Lower leg skin (tissue), 3 donors: Measurements from ENCODE around the gene GABRD.

ENCODE experiments used
- POLR2A ChIP-seq, 2 donors: fragments of 450-650 bp; IDR thresholded peaks; one replicate each; pipeline ENCODE4 v1.6.1; 2016 to 2017; ENCODE audit warnings: antibody characterized with exemption in 2 of 2, mild to moderate bottlenecking in 1 of 2, moderate library complexity in 1 of 2
- TF ChIP-seq, protein P1 (sequence below), 3 donors: fragments of 450-650 bp; IDR thresholded peaks; one replicate each; pipeline ENCODE4 v1.5.1; 2016; ENCODE audit warnings: antibody characterized with exemption in 3 of 3, mild to moderate bottlenecking in 3 of 3, moderate library complexity in 2 of 3

DNA sequence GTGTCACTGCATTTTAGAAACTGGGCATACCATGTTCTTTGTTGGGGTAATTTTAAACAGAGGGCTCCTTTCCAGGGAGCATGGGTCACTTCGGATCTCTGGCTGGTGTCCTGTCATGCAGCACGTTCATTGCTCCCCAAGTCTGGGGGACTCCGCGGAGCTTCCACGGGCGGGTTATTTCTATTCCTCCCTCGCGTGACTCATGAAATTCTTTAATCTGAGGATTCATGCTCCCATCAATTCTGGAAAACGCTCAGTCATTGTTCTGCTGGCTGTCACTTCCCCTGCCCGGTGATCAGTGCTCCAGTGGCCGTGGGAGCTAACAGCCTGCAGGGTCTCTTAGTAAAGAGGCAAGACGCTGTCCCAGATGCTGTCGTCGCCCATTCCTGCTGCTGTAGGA, 43.6 kb upstream of the GABRD start:
- TF ChIP-seq, protein P1, sequence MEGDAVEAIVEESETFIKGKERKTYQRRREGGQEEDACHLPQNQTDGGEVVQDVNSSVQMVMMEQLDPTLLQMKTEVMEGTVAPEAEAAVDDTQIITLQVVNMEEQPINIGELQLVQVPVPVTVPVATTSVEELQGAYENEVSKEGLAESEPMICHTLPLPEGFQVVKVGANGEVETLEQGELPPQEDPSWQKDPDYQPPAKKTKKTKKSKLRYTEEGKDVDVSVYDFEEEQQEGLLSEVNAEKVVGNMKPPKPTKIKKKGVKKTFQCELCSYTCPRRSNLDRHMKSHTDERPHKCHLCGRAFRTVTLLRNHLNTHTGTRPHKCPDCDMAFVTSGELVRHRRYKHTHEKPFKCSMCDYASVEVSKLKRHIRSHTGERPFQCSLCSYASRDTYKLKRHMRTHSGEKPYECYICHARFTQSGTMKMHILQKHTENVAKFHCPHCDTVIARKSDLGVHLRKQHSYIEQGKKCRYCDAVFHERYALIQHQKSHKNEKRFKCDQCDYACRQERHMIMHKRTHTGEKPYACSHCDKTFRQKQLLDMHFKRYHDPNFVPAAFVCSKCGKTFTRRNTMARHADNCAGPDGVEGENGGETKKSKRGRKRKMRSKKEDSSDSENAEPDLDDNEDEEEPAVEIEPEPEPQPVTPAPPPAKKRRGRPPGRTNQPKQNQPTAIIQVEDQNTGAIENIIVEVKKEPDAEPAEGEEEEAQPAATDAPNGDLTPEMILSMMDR (IDR thresholded peaks at IDR 0.05), result no peak
- TF ChIP-seq POLR2A (IDR thresholded peaks at IDR 0.05), result no peak
